Adrenal gland (tissue), 12 donors: Measurements from ENCODE around the gene PAX5. TPM values are rescaled to one million over a fixed set of nuclear protein-coding genes. Genes with fewer than 3 reads are reported as not detected.

Source experiments
- DNase-seq, 7 donors: peaks; one replicate each; pipeline ENCODE4 v3.0.0-alpha.2; 2019 to 2020
- H3K27ac ChIP-seq, 5 donors: fragments of 200-600 bp; sonication (generic) in 4 of 5; 1 replicate in 3 of 5; 2 replicates in 2 of 5; pipeline versions ENCODE4 v1.5.1 to v1.8.0; 2016 to 2020; ENCODE audit warnings: mild to moderate bottlenecking in 1 of 5
- H3K27me3 ChIP-seq: fragments of 200-600 bp; 2 replicates; pipeline ENCODE4 v1.8.0; 2021
- H3K36me3 ChIP-seq, 2 donors: fragments of 200-600 bp; replicated peaks in 1 of 2; 1 replicate in 1 of 2; 2 replicates in 1 of 2; pipeline versions ENCODE4 v1.5.1 to v1.8.0; 2018 to 2022
- H3K4me1 ChIP-seq, 2 donors: fragments of 200-600 bp; replicated peaks in 1 of 2; 1 replicate in 1 of 2; 2 replicates in 1 of 2; pipeline versions ENCODE4 v1.5.1 to v1.8.0; 2018 to 2021
- H3K4me3 ChIP-seq, 4 donors: fragments of 200-600 bp; sonication (generic) in 3 of 4; one replicate each; pipeline ENCODE4 v1.5.1; 2016 to 2018
- H3K9me3 ChIP-seq, 3 donors: fragments of 200-600 bp; sonication (generic) in 1 of 3; replicated peaks in 1 of 3; 1 replicate in 2 of 3; 2 replicates in 1 of 3; pipeline versions ENCODE4 v1.5.1 to v1.8.0; 2016 to 2021
- CTCF ChIP-seq, 6 experiments: fragments of 450-650 bp in 4 of 6; fragments of 200-600 bp in 2 of 6; sonication (generic) in 1 of 6; IDR thresholded peaks; 1 replicate in 5 of 6; 2 replicates in 1 of 6; pipeline versions ENCODE4 v1.5.1 to v1.8.0; 2016 to 2021; ENCODE audit warnings: antibody characterized with exemption in 6 of 6, mild to moderate bottlenecking in 2 of 6, moderate library complexity in 1 of 6
- POLR2A ChIP-seq, 2 donors: fragments of 450-650 bp; IDR thresholded peaks; one replicate each; pipeline ENCODE4 v1.6.1; 2017; ENCODE audit warnings: antibody characterized with exemption in 2 of 2, mild to moderate bottlenecking in 2 of 2, moderate library complexity in 1 of 2
- WGBS, 4 donors: extraction: QIAGEN DNeasy Blood & Tissue Kit in 2 of 4; methylation state at CpG; one replicate each; pipeline versions ENCODE4 v1.1.5 to v1.1.7; 2013 to 2017; 5-methylcytosine and 5-hydroxymethylcytosine counted together
- intact Hi-C, 2 donors: fragments of 100-400 bp; cut with DNase I; formaldehyde crosslinking; loops; one replicate each; pipeline versions ENCODE4 v1.14.1 to v1.15.0; 2022 to 2023
- polyA plus RNA-seq, 3 donors: library from polyadenylated mRNA; stranded (reverse); fragments of 200-250 nt in 2 of 3; fragments of 350-450 nt in 1 of 3; fragmentation: Illumina TruSeq in 1 of 3; extraction: RNeasy Lipid Tissue Mini Kit (QIAGEN cat#74804) in 1 of 3; gene quantifications; one replicate each; pipeline ENCODE4 v1.2.3, GENCODE V29; 2013 to 2014
- total RNA-seq, 9 donors: library from RNA; depleted of rRNA in 4 of 9; stranded (reverse); fragments of >200 nt in 4 of 9; fragments of 120-200 nt in 1 of 9; fragmentation: NEBNext Ultra II Directional in 1 of 9; extraction: Animal tissue kit (Norgen Biotek cat#: 25700) in 1 of 9; gene quantifications; one replicate each; pipeline versions ENCODE4 v1.1.0 to v1.2.4, GENCODE V29; 2013 to 2023
- donor health status: healthy with polysubstance abuse.
- donor health status: Bipolar disorder and iron deficiency.
- donor health status: DM: yes; HTN: yes; CAD: no.
- donor health status: DM: no; HTN: no; CAD: no.
- donor health status: DM: no; HTN: no; CAD: no.
- donor health status: DM: yes; HTN: yes; CAD: no.

The PAX5 gene
- total and polyA plus RNA-seq, 12 donors, result under 0.01 to 0.22 (median 0.09) TPM; not detected in 6

- no peak overlapping the region for H3K27ac ChIP-seq
- intact Hi-C loops, result no loop called here
- WGBS, 4 donors, result 6 to 11% (median 7%) methylated on average over 10 to 62 of the region's 62 CpGs
- H3K27me3 ChIP-seq, result peaks cover 43% of the 10 kb centered on the region
- H3K9me3 ChIP-seq, result no peaks in the 10 kb centered on the region
- TF ChIP-seq POLR2A (IDR thresholded peaks at IDR 0.05) (no peak), CTCF (IDR thresholded peaks at IDR 0.05) (no peak)
- no peak overlapping the region for H3K4me3 ChIP-seq
- no peaks in the 10 kb centered on the region for H3K36me3 ChIP-seq
- DNase-seq, result no peak
- no peaks in the 10 kb centered on the region for H3K4me1 ChIP-seq
Observed at GRCh38 chr9:37002413-37003217, 31.5 kb downstream of the PAX5 start.

- H3K4me3 ChIP-seq, result no peak overlapping the region
- no peaks in the 10 kb centered on the region for H3K36me3 ChIP-seq
- intact Hi-C loops, result no loop called here
- H3K27ac ChIP-seq, result no peak overlapping the region
- DNase-seq, result no peak
- TF ChIP-seq POLR2A (IDR thresholded peaks at IDR 0.05), result no peak
- TF ChIP-seq CTCF (IDR thresholded peaks at IDR 0.05), result no peak
- peaks cover 40% of the 10 kb centered on the region for H3K27me3 ChIP-seq
- WGBS, 4 donors, result 48 to 61% (median 54%) methylated on average over 10 to 11 of the region's 11 CpGs
- H3K9me3 ChIP-seq, result no peaks in the 10 kb centered on the region
- H3K4me1 ChIP-seq, result no peaks in the 10 kb centered on the region
Observed at GRCh38 chr9:37002036-37002412, 32.0 kb downstream of the PAX5 start.

- H3K4me1 ChIP-seq, result no peaks in the 10 kb centered on the region
- intact Hi-C loops, result no loop called here
- H3K27me3 ChIP-seq, result peaks cover 35% of the 10 kb centered on the region
- H3K27ac ChIP-seq, result no peak overlapping the region
- no peaks in the 10 kb centered on the region for H3K36me3 ChIP-seq
- TF ChIP-seq CTCF (IDR thresholded peaks at IDR 0.05) (no peak), POLR2A (IDR thresholded peaks at IDR 0.05) (no peak)
- no peak for DNase-seq
- WGBS, 4 donors, result 56 to 77% (median 70%) methylated on average over 6 to 9 of the region's 9 CpGs
- no peak overlapping the region for H3K4me3 ChIP-seq
- H3K9me3 ChIP-seq, result no peaks in the 10 kb centered on the region
Observed at GRCh38 chr9:37001459-37001858, 32.6 kb downstream of the PAX5 start.

- Histone ChIP-seq H3K27me3 (peaks cover 32% of the 10 kb centered on the region), H3K9me3 (no peaks in the 10 kb centered on the region), H3K36me3 (no peaks in the 10 kb centered on the region), H3K4me3 (no peak overlapping the region), H3K27ac (no peak overlapping the region), H3K4me1 (no peaks in the 10 kb centered on the region)
- WGBS, 4 donors, result 58 to 71% (median 66%) methylated on average over 7 to 8 of the region's 8 CpGs
- intact Hi-C loops, result loop anchor here in 1 of 2 donors (10.0 kb wide), 1 partner anchor 265 kb away; no protein-coding TSS in a partner anchor
- TF ChIP-seq CTCF (IDR thresholded peaks at IDR 0.05), result no peak
- TF ChIP-seq POLR2A (IDR thresholded peaks at IDR 0.05), result no peak
- DNase-seq, result no peak
Observed at GRCh38 chr9:36999728-37000333, 34.2 kb downstream of the PAX5 start.
